Stimulated activated CD8-positive, alpha-beta memory T cell treated with anti-CD3 and anti-CD28 coated beads, Interleukin-12 subunit alpha, Interleukin-12 subunit beta, amount 100 ng/mL, for 1 hour (primary cell): ENCODE data around the gene TRMU.

Experiments
- DNase-seq: peaks from one replicate; pipeline ENCODE4 v3.0.0-alpha.2; 2020; ENCODE audit warnings: low read depth

Gene TRMU

DNA sequence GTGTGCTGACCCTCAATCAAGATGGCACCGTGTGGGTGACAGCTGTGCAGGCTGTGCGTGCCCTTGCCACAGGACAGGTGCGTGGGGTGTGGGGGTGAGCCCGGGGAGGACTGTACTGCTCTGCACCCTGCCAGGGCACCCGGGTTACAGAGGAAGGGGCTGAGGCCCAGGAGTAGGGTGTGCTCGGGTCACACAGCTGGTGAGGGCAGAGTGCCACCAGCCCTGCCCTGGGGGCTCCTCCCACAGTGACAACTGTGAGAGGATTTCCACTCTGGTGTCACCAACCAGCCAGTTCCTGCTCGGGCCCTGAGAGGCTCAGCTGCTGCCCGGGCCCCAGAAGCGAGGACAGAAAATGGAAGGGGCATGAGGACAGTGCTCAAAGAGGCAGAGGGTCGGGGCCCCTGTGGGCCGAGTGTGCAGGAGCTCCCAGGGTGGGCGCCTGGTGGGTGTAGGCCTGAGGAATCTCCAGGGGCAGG is 20.5 kb downstream of the TRMU start:
- no peak for DNase-seq

- DNase-seq = no peak
Observed at GRCh38 chr22:46356496-46357480, 21.3 kb downstream of the TRMU start.

- DNase-seq = no peak
Observed at GRCh38 chr22:46357711-46358520, 22.4 kb downstream of the TRMU start.

GRCh38 chr22:46358766-46359165 is 23.3 kb downstream of the TRMU start:
- no peak for DNase-seq

GRCh38 chr22:46359362-46359761 is 23.8 kb downstream of the TRMU start:
- DNase-seq = no peak

- no peak for DNase-seq
Observed at GRCh38 chr22:46360097-46360496, 24.6 kb downstream of the TRMU start.

DNA sequence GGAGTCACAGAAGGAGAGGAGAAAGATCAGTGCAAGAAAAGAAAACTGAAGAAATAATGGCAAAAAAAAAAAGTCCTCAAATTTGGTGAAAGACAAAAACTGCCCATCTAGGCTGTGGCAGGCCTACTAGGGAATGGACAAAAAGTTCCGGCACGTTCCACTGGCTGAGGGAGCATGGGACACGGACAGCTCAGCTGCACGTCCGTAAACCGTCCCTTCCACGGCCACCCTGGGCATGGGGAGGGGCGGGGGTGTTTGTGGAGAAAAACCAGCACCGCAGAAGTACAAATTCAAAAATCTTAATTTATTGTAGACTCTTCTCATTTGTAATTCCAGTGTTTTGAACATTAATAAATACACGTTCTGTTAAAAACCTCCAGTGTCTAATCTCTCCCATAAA is 25.4 kb downstream of the TRMU start:
- DNase-seq = no peak

DNA sequence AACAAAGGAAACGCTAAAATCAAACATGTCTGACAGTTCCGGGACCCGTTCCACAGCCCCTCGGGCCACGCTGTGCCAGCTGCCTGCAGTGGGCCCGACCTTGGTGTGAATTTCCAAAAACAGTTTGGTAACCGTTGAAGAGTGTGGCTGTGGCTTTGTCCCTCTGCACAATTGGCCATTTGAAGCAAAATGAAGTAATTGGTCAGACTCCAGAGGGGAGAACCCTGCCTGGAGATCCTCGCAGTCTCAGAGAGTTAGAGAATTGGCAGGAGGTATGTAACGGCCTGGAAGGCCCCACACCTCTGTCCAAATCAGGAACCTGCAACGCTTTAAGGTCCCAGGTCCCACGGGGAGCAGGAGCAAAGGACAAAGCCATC is 26.3 kb downstream of the TRMU start:
- no peak for DNase-seq

DNA sequence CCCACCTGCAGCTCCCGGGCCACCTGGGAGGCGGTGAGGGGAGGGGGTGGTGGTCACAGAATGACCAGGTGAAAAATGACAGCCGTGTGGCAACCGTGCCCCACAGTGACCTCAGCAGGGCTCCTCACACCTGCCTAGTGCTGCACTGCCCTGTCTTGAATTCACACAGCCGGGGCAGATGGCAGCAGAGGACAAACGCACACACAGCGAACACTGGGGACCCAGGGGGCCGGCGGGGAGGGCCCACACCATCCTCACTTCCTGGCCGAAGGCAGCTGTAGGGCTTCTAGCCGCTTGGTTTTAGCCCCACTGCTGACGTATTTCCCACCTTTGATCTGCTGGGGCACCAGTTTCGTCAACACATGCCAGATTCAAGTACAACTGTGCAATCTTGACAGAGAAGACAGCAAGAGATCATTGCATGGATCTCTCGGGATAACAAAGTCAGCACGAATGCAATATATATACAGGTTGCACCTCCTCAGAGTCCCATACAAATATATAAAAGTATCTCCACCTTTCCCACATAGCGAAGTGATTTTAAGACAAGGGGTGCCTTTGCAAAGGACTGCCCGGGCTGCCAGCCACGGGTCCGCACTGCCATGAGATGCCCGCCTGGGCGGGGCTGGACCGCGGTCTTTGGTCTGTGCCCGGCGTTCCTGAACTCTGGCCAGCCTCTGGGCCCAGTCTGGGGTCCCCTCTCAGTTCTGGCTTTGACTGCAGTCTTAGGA is 26.9 kb downstream of the TRMU start:
- DNase-seq = no peak

DNA sequence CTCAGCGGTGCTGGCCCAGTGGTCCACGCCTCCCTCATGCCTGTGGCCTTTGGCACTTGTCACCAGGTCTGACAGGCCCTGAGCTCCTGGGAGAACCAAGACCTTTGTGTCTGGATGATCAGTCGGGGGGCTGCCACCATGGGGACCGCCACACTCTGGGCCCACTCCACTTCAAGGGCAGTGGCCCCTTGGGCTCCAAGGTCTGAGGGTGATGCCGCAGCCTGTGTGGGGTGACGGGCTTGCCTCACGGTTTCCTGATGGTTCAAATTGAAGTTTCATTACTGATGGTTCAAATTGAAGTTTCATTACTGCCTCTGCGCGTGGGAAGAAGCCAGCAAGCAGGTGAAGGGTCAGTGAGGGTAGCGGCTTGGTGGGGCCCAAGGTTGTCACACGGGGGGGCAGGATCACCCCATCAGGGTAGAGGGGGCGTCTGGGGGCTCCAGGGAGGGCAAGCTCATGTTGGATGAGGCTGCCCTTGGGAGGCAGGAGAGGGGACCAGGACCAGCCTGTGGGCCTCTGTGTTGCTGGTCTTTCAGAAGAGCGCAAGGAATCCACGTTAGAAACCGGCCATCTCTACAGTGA is 27.5 kb downstream of the TRMU start:
- no peak for DNase-seq

DNA sequence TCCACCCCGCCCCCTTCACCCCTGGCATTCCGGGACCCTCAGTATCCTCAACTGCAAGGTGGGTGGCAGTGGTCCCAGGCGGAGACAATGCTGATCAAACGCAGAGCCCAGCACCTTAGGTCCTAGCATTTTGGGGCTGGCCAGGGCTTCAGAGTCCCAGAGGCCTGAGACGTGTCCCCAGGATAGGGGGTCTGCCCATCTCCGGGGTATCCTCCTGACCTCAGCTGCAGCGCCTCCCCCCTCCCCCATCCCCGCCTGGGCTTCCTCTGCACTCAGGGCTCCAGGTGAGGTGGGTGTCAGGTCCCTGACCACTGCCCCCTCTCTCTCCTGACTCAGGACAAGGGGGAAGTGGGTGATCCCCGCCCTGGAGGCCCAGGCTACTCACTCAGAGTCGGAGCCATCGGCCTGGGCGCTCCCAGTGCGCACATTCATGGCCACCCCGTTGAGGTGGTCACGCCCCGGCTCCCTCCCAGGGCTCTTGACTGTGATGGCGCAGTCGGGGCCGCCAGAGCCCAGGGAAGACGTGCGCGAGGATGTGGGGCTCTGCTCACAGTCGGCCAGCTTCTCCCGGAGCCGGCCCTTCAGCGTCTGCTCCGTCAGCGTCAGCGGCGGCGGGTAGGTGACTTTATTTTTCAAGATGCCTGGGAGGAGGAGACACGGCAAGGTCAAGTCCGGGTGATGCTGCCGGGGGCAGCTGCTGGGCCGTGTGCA is 28.3 kb downstream of the TRMU start:
- no peak for DNase-seq

- DNase-seq = no peak
Observed at GRCh38 chr22:46364341-46365165, 29.0 kb downstream of the TRMU start.

DNA sequence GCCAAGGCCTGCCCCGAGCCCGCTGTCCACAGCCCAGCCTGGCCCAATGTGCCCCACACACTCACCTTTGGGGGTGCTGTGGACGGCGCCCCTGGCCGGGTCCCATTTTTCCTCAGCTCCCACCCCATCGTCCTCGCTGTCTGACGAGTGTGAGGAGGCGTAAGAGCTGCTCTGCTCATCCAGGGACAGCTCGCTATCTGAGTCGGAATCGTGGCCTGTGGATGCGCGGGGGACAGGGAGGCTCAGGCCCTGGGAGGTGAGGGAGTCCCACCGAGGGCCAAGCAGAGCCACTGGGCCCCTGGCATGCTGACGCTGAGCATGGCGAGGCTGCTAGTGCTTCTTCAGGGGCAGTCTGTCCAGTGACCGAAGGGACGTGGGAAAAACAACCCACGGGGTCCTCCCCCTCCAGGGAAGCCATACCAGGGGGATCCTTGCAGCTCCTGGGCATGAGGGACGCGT is 29.7 kb downstream of the TRMU start:
- DNase-seq = no peak

GRCh38 chr22:46366327-46366731 is 30.8 kb downstream of the TRMU start:
- DNase-seq = no peak

GRCh38 chr22:46366801-46367706 is 31.5 kb downstream of the TRMU start:
- no peak for DNase-seq

GRCh38 chr22:46367707-46368191 is 32.2 kb downstream of the TRMU start:
- peak; percentile 54 for DNase-seq

- no peak for DNase-seq
Observed at GRCh38 chr22:46368422-46368821, 32.9 kb downstream of the TRMU start.

GRCh38 chr22:46368871-46369715 is 33.6 kb downstream of the TRMU start:
- DNase-seq = no peak
